Measurements from ENCODE around the gene GABRA4. TPM values are rescaled to one million over a fixed set of nuclear protein-coding genes. Genes with fewer than 3 reads are reported as not detected.

GABRA4 gene
- total RNA-seq, 1 experiment from 2014 or later = not detected

GRCh38 chr4:46954643-46955042 lies 38.7 kb downstream of the GABRA4 start:
- Histone ChIP-seq H4K8ac (replicated peaks; ENCODE audit: insufficient read length, low read depth, low read length) (no peak overlapping the region), H3K4me1 (ENCODE audit: insufficient read depth, low read length) (no peaks in the 10 kb centered on the region; the same call in 1 of the 2 replicates), H3K79me1 (ENCODE audit: insufficient read depth, low read depth, low read length, poor library complexity, severe bottlenecking) (no peaks in the 10 kb centered on the region), H3K27ac (ENCODE audit: insufficient read length, low read depth, low read length) (no peak overlapping the region), H3K56ac (ENCODE audit: insufficient read length, low read depth, low read length) (no peak overlapping the region), H4K91ac (ENCODE audit: insufficient read length, low read depth, low read length) (no peak overlapping the region), H3K4ac (ENCODE audit: low read depth, low read length) (no peak overlapping the region), H3K9me3 (ENCODE audit: control insufficient read depth, low read depth, low read length) (no peaks in the 10 kb centered on the region), H3K18ac (ENCODE audit: insufficient read length, low read depth, low read length) (no peak overlapping the region), H2BK20ac (ENCODE audit: low read depth, low read length, poor library complexity, severe bottlenecking) (no peak overlapping the region), H2BK5ac (ENCODE audit: insufficient read length, low read length) (no peak overlapping the region), H2AFZ (ENCODE audit: low read length) (no peak overlapping the region), H3K4me2 (ENCODE audit: insufficient read depth, insufficient read length, low read length) (no peak overlapping the region), H3T11ph (ENCODE audit: low read length) (no peak overlapping the region), H4K5ac (ENCODE audit: insufficient read length, low read depth, low read length) (no peak overlapping the region), H3K79me2 (ENCODE audit: insufficient read depth, low read length) (no peaks in the 10 kb centered on the region), H3K14ac (ENCODE audit: insufficient read depth, low read length) (no peak overlapping the region), H2AK5ac (ENCODE audit: insufficient read length, low read length) (no peak overlapping the region), H2BK120ac (ENCODE audit: low read depth, low read length, poor library complexity, severe bottlenecking) (no peak overlapping the region), H3K23ac (ENCODE audit: insufficient read length, low read depth, low read length) (no peak overlapping the region), H4K20me1 (ENCODE audit: control insufficient read depth, insufficient read depth, insufficient read length) (no peaks in the 10 kb centered on the region), H2BK12ac (ENCODE audit: insufficient read length, low read depth, low read length) (no peak overlapping the region), H3K9ac (ENCODE audit: extremely low read depth, insufficient read length, low read length) (no peak overlapping the region), H3K27me3 (ENCODE audit: insufficient read depth, low read length) (no peaks in the 10 kb centered on the region), H2BK15ac (ENCODE audit: low read depth, low read length) (no peak overlapping the region), H3K23me2 (ENCODE audit: insufficient read length, low read depth, low read length, poor library complexity, severe bottlenecking) (no peaks in the 10 kb centered on the region)
- H3K9me3 Mint-ChIP-seq = no peaks in the 10 kb centered on the region
- no peak for DNase-seq
- no peak overlapping the region for H3K27ac Mint-ChIP-seq
- H3K4me1 Mint-ChIP-seq = no peaks in the 10 kb centered on the region
- no peak for TF ChIP-seq CTCF (conservative IDR thresholded peaks at IDR 0.05)
- no peak overlapping the region for H3K4me3 Mint-ChIP-seq
- H3K36me3 Mint-ChIP-seq (ENCODE audit: insufficient read depth in 1 of 3, low read depth in 3 of 3) = no peaks in the 10 kb centered on the region
- H3K27me3 Mint-ChIP-seq (ENCODE audit: low read depth) = no peaks in the 10 kb centered on the region; the same call in 1 of the 2 replicates
